ENCODE measurements around the gene VPS26C.
A peak's percentile ranks its signal among the peaks of the same experiment; 100 is the strongest.
"Not testable (repeated sequence)": the region's sequence is repeated elsewhere in the genome, so short reads cannot be mapped to it uniquely, and the experiment has no call there.

The VPS26C gene
- long read RNA-seq, donor 1, transcript VPS26C-213 (2 exons, 959 nt) = major isoform, 8 of 14 reads
- long read RNA-seq, donor 1, partial matches to known transcripts = 0 of 14 reads
- long read RNA-seq, donor 1, other reads (novel, unspliced or antisense) = 0 of 14 reads
- long read RNA-seq, donor 2, partial matches to known transcripts = 0 of 4 reads
- long read RNA-seq, donor 2, other reads (novel, unspliced or antisense) = 0 of 4 reads
- long read RNA-seq, donor 3, transcript VPS26C-201 (8 exons, 3,256 nt) = major isoform, 5 of 7 reads
- long read RNA-seq, donor 3, partial matches to known transcripts = 0 of 7 reads
- long read RNA-seq, donor 3, other reads (novel, unspliced or antisense) = 0 of 7 reads
- long read RNA-seq, donor 4, partial matches to known transcripts = 0 of 6 reads
- long read RNA-seq, donor 4, other reads (novel, unspliced or antisense) = 0 of 6 reads
- long read RNA-seq, donor 5, transcript VPS26C-201 (8 exons, 3,256 nt) = major isoform, 9 of 13 reads
- long read RNA-seq, donor 5, partial matches to known transcripts = 0 of 13 reads
- long read RNA-seq, donor 5, other reads (novel, unspliced or antisense) = 0 of 13 reads
- long read RNA-seq, donor 6, partial matches to known transcripts = 0 of 11 reads
- long read RNA-seq, donor 6, other reads (novel, unspliced or antisense) = 0 of 11 reads
- long read RNA-seq, donor 7, transcript VPS26C-201 (8 exons, 3,256 nt) = major isoform, 8 of 14 reads
- long read RNA-seq, donor 7, partial matches to known transcripts = 0 of 14 reads
- long read RNA-seq, donor 7, other reads (novel, unspliced or antisense) = 0 of 14 reads
- long read RNA-seq, donor 8, transcript VPS26C-201 (8 exons, 3,256 nt) = major isoform, 6 of 7 reads
- long read RNA-seq, donor 8, partial matches to known transcripts = 0 of 7 reads
- long read RNA-seq, donor 8, other reads (novel, unspliced or antisense) = 0 of 7 reads

- DNase-seq = peak; percentile 99
Observed at GRCh38 chr21:37267269-37268185, at the start of gene VPS26C. TSS of gene VPS26C (minus strand) at chr21:37267334. CDS start at chr21:37267294, 40 bp downstream.

DNA sequence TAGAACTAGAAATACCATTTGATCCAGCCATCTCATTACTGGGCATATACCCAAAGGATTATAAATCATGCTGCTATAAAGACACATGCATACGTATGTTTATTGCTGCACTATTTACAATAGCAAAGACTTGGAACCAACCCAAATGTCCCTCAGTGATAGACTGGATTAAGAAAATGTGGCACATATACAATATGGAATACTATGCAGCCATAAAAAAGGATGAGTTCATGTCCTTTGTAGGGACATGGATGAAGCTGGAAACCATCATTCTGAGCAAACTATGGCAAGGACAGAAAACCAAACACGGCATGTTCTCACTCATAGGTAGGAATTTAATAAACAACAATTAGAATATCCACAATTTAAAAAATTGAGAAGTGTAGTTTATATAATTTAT lies 48.9 kb upstream of the VPS26C start:
- DNase-seq = not testable (repeated sequence)

GRCh38 chr21:37300114-37300751 lies 33.1 kb upstream of the VPS26C start:
- no peak for DNase-seq

DNA sequence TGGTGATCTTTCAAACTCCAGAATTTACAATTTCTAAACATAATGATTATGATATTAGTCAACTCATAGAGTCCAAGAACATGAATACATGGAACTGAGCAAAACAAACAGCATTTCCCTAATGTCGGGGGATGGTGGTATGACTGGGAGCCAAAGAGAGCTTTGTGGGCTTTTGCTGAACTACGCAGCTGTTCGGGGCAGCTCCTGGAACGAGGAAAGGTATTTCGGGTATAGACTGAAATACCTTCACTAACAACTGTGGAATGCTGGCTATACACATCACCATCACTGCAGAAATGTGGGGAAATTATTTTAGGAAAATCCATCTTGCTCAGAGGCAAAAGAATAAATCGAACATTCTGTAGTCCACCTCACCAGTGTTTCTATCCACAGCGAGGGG lies 30.2 kb upstream of the VPS26C start:
- no peak for DNase-seq

DNA sequence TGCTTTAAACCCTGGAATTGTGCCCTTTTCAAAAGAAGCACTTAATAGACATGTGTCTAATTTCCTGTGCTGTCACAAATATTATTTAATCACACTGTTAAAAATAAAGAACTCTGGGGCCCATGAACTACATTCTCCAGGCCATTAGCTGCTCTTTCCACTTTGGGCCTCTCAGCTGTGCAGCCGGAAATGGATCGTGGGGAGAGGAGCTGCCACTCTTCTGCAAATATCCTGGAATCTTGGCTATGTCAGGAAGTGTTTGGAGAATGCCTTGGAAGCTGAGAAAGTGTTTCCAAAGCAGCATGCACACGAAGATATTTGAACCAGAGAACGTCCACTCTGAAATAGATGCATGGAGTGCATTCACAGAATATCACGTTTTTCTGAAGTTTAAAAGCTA lies 27.5 kb upstream of the VPS26C start:
- no peak for DNase-seq

DNA sequence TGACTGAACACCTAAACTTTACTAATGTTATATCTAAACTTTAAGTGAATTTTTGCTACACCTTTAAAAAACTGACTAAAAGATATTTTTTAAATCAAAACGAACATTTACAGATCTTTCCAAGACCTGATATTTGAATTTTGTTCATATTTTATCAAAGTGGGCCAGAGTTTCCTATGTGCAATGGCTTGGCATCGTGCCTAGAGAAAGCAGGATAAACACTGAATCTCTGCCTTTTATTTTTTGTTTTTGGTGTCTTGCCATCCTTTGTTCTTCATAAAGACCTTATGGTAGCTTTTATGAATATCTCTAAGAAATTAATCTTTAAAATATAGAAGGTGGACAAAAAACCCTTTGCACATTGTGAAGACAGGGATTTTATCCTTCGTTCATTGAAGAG lies 25.8 kb upstream of the VPS26C start:
- no peak for DNase-seq

DNA sequence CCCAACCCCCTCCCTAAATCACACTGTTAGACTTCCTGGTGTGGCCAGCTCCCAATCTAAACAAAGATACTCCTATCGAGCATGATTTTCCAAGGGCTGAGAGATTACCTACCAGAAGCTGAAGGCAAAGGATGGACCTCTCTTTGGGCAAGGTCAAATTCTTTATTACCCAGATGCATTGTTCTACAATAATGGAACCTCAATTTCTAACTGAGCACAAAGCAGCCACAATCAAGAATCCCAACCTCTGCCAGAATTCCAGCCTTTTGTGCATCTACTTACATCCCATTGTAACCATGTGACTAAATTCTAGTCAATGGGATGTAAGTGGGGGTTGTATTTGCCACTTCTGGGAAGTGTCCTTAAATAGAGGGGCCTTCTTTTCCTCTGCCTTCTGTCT lies 24.9 kb upstream of the VPS26C start:
- DNase-seq = no peak

DNA sequence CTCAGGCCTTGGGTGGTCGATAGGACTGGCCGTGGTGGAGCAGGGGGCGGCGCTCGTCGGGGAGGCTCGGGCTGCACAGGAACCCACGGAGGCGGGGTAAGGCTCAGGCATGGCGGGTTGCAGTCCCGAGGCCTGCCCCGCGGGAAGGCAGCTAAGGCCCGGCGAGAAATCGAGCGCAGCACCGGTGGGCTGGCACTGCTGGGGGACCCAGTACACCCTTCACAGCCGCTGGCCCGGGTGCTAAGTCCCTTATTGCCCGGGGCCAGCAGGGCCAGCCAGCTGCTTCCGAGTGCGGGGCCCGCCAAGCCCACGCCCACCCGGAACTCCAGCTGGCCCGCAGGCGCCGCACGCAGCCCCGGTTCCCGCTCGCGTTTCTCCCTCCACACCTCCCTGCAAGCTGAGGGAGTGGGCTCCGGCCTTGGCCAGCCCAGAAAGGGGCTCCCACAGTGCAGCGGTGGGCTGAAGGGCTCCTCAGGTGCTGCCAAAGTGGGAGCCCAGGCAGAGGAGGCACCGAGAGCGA lies 16.1 kb upstream of the VPS26C start:
- not testable (repeated sequence) for DNase-seq

GRCh38 chr21:37282602-37283001 lies 15.5 kb upstream of the VPS26C start:
- not testable (repeated sequence) for DNase-seq

- no peak for DNase-seq
Observed at GRCh38 chr21:37281993-37282392, 14.9 kb upstream of the VPS26C start.

DNA sequence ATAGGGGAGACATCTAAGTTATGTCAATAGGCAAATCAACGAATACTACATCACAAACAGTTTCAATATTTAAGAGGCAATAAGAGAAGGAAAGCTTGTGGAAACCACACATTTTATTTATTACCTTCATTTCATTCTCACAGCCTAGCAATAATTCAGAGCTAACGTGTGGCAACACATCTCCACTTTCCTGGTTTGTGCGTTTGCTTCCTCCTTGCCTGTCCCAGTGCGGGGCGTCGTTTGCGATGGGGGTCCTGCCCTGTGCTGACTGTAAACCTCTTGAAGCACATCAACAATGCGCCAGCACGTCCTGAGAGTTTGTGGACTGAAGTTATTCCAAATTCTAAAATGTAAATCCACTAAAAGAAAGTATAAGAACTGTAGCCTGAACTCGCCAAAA lies 14.4 kb upstream of the VPS26C start:
- no peak for DNase-seq

DNA sequence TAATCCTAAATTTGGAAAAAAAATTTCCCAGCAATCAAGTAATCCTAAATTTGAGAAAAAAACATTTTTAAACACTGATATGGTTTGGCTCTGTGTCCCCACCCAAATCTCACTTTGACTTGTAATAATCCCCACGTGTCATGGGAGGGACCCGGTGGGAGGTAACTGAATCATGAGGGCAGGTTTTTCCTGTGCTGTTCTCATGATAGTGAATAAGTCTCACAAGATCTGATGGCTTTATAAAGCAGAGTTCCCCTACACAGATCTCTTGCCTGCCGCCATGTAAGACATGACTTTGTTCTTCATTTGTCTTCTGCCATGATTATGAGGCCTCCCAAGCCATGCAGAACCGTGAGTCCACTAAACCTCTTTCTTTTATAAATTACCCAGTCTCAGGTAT lies 12.1 kb upstream of the VPS26C start:
- DNase-seq = not testable (repeated sequence)

- no peak for DNase-seq
Observed at GRCh38 chr21:37278199-37278598, 11.1 kb upstream of the VPS26C start.

DNA sequence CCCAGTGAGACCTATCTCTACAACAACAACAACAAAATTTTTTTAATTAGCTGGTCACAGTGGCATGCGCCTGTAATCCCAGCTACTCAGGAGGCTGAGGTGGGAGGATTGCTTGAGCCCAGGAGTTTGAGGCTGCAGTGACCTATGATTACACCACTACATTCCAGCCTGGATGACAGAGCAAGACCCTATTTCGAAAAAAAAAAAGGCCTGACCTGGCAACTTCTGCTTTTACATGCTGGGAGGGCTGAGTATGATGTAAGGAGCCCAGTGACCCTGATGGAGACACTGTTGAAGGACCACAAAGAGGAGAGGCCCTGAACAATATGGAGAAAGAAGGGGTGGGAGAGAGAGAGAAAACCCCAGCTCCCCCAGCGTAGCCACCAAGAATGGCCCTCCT lies 9.2 kb upstream of the VPS26C start:
- DNase-seq = no peak

DNA sequence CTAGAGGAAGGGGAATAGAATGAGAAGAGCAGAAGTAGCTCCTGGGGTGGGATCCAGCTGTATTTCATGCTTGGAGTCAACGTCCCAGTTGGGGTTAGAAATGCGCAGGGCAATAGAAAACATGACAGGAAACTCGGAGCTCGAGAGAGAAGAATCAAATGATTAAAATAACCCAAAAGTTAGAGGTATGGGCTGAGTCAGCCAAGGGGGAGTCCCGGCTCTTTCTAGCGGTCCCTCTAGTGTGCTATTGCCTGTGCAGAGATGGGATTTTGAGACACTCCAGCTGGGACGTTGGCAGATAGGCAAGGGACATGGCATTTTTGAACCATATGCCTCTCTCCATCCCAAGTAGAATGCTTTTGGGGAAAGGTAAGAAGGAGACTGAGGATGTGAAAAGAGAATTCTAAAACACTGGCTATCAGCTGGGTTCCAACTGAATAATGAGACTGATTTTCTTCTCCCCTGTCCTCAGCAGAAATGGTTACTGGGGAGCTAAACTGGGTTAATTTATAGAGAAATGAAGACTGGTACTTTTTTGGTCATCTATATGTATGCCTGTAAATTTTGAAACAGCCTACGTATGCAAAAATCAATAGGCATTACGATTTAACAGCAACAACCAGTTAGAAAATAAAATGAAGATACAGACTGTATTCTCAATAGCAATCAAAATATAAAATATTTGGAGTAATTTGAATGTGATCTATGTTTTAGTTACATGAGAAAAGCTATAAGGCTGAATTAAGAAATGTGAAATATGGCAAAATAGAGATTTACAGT lies 7.0 kb upstream of the VPS26C start:
- DNase-seq = no peak

DNA sequence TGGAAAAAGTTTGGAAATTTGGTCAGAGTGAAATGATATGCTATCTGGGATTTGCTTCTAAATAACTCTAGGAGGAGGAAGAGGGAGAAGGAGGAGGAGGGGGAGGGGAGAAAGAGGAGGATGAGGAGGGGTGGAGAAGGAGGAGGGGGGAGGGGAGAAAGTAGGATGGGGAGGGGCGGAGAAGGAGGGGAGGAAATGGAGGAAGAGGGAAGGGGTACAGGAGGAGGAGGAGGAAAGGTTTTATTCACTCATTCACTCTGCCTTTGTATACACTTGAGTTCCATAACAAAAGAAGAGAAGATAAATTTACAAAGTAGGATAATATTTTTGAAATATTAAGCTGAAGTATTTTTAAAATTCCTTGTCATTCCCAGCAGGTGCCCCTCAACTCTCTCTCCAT lies 6.3 kb upstream of the VPS26C start:
- DNase-seq = no peak

DNA sequence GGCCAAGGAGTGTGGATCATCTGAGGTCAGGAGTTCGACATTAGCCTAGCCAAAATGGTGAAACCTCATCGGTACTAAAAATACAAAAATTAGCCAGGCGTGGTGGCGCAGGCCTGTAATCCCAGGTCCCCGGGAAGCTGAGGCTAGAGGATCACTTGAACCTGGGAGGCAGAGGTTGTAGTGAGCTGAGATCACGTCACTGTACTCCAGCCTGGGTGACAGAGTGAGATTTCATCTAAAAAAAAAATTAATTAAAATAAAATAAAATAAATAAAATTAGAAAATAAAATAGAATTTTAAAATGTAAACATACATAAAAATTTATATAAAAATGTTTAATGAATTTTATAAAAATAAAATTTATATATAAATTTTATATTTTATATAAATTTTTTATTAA lies 5.8 kb upstream of the VPS26C start:
- no peak for DNase-seq

DNA sequence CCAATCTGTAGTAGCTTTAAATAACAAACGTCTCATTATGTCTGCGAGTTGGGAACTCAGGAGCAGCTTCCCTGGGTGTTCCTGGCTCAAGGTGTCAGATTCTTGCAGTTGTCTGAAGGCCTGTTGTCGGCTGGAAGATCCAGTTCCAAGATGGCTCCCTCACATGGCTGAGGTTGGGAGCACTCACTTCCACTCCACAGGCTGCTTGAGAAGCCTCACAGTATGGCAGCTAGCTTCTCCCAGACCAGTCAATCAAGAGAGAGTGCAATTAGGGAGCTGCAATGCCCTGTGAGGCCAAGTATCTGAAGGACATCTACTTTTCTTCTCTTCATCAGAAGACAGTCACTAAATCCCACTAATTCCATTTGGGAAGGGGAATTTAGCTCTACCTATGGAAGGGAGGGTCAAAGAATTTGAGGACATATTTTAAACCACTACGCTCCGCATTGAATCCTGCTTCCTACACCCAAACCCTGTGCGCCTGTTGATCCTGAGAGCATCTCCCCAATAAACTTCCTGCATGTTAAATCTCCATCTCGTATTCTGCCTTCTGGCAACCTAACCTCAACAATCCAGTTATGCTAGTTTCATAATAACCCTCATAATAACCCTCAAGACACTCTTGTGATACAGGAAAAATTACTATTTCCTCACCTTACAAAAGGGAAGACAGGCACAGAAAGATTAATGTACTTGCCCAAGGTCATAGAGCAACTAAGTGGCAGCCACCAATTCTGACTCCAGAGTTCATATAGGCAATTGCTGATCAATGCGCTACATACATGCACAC lies 3.6 kb upstream of the VPS26C start:
- no peak for DNase-seq

DNA sequence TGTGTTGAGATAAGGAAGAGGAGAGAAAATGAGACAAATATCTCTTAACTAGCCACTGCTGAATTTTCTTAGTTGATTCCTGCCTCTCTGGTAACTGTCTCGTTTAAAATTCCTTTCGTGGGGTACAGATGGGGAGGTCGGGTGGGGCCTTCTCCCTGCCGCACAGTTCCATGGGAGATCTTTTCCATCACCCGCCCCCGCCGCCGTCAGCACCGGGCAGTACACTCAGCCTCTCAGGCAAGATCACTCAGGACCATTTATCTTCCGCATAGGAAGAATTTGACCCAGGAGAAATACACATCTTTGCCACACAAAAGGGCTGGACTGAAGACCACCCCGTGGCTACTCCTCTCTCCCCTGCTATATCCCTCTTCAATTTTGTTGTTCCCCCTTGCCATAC lies 2.3 kb upstream of the VPS26C start:
- DNase-seq = no peak

GRCh38 chr21:37268186-37268503 lies 1.0 kb upstream of the VPS26C start:
- no peak for DNase-seq
